ENCODE measurements around the gene BTBD7.

GRCh38 chr14:93299866-93300265, 33.0 kb downstream of the BTBD7 start:
- TF ChIP-seq POLR2AphosphoS5 (IDR thresholded peaks at IDR 0.05; ENCODE audit: low read depth) = no peak
- no peak for TF ChIP-seq EZH2 (IDR thresholded peaks at IDR 0.05; ENCODE audit: low read depth, unreplicated experiment)
- no peak for TF ChIP-seq REST (IDR thresholded peaks at IDR 0.05; ENCODE audit: unreplicated experiment)
- TF ChIP-seq CTCF (conservative IDR thresholded peaks at IDR 0.05; ENCODE audit: low read depth in 2 of 2) = no peak
- TF ChIP-seq ETS1 (IDR thresholded peaks at IDR 0.05) = no peak
- no peak for TF ChIP-seq JUNB (IDR thresholded peaks at IDR 0.05; ENCODE audit: unreplicated experiment)
- TF ChIP-seq EZH2phosphoT487 (IDR thresholded peaks at IDR 0.05; ENCODE audit: unreplicated experiment) = no peak
- TF ChIP-seq CREB1 (CRISPR knock-in tag; IDR thresholded peaks at IDR 0.05; ENCODE audit: low read depth) = no peak
- no peak for TF ChIP-seq NANOG (IDR thresholded peaks at IDR 0.05; ENCODE audit: borderline replicate concordance)
- no peak for TF ChIP-seq STAT1 (IDR thresholded peaks at IDR 0.05; ENCODE audit: unreplicated experiment)

Data from GM23338 (cell line).